GM12878 (cell line): Measurements from ENCODE around the gene SLU7. TPM values are rescaled to one million over a fixed set of nuclear protein-coding genes. Genes with fewer than 3 reads are reported as not detected.
A peak's percentile ranks its signal among the peaks of the same experiment; 100 is the strongest.

ENCODE experiments used
- ATAC-seq: fragments of 200-7000 bp; cut with Tn5 transposase; 3 replicates; pipeline ENCODE4 v1.9.1; 2020; ENCODE audit warnings: mild to moderate bottlenecking, moderate library complexity
- BruUV-seq: library from RNA; stranded (reverse); fragments of 400-500 nt; replicated peaks from 2 replicates; lab custom pipeline; 2021; lab: Mats Ljungman, UMichigan
- CTCF ChIA-PET: fragments of 300-600 bp; sonication (Branson Sonifier 250); formaldehyde crosslinking; extraction: SDS; loops from one replicate; lab custom pipeline; 2021; ENCODE audit warnings: inconsistent platforms; lab: Yijun Ruan, JAX
- POLR2A ChIA-PET: fragments of 350-600 bp; formaldehyde crosslinking; extraction: SDS; loops from one replicate; lab custom pipeline; 2021; ENCODE audit warnings: inconsistent platforms; lab: Charles Lee
- RAD21 ChIA-PET: fragments of 300-600 bp; sonication (Branson Sonifier 250); formaldehyde crosslinking; loops from one replicate; lab custom pipeline; 2023; ENCODE audit warnings: antibody characterized with exemption; ENCODE audit not compliant: unreplicated experiment; lab: Charles Lee
- SMC1A ChIA-PET: fragments of 300-600 bp; sonication (Branson Sonifier 250); formaldehyde crosslinking; loops from one replicate; lab custom pipeline; 2023; ENCODE audit not compliant: unreplicated experiment, uncharacterized antibody; lab: Charles Lee
- DNase-seq: peaks from one replicate; pipeline ENCODE4 v3.0.0-alpha.2; 2011; ENCODE audit warnings: low read depth, low spot score
- FAIRE-seq: peaks from 3 replicates; lab custom pipeline; 2011; peaks lifted over from hg19 to GRCh38; lab: Jason Lieb, UNC
- H2AFZ ChIP-seq: 2 replicates; pipeline ENCODE4 v1.6.0; 2011; ENCODE audit warnings: low read depth, low read length, control low read depth; ENCODE audit not compliant: control insufficient read depth
- H3K27ac ChIP-seq: 2 replicates; pipeline ENCODE4 v1.5.1; 2011; ENCODE audit warnings: control low read depth; ENCODE audit not compliant: control insufficient read depth, insufficient read depth
- H3K27me3 ChIP-seq, 2 experiments: replicated peaks in 1 of 2; 2 replicates each; pipeline versions ENCODE4 v1.6.0 to v1.6.1; 2011; ENCODE audit warnings: low read length in 1 of 2; ENCODE audit not compliant: control insufficient read depth in 2 of 2, insufficient read depth in 2 of 2
- H3K36me3 ChIP-seq, 2 experiments: 2 replicates each; pipeline ENCODE4 v1.5.1; 2011; ENCODE audit warnings: low read length in 1 of 2; ENCODE audit not compliant: control insufficient read depth in 2 of 2, insufficient read depth in 2 of 2
- H3K4me1 ChIP-seq: 2 replicates; pipeline ENCODE4 v1.6.1; 2011; ENCODE audit warnings: mild to moderate bottlenecking, low read length, moderate library complexity, mixed read lengths; ENCODE audit not compliant: control insufficient read depth, insufficient read depth
- H3K4me2 ChIP-seq: 2 replicates; pipeline ENCODE4 v1.6.0; 2011; ENCODE audit warnings: control low read depth; ENCODE audit not compliant: control insufficient read depth, insufficient read depth
- H3K4me3 ChIP-seq: fragments of 200-600 bp; sonication (generic); 2 replicates; pipeline ENCODE4 v1.5.1; 2016
- H3K79me2 ChIP-seq: 2 replicates; pipeline ENCODE4 v1.6.0; 2011; ENCODE audit warnings: low read length; ENCODE audit not compliant: control insufficient read depth, insufficient read depth
- H3K9ac ChIP-seq: 2 replicates; pipeline ENCODE4 v1.8.0; 2011; ENCODE audit warnings: low read length, control low read depth, mixed read lengths; ENCODE audit not compliant: control insufficient read depth, insufficient read depth
- H3K9me3 ChIP-seq: replicated peaks from 3 replicates; pipeline ENCODE4 v1.5.1; 2011; ENCODE audit warnings: mild to moderate bottlenecking, low read length; ENCODE audit not compliant: control insufficient read depth, insufficient read depth
- H4K20me1 ChIP-seq: 2 replicates; pipeline ENCODE4 v1.6.0; 2011; ENCODE audit not compliant: control insufficient read depth, insufficient read depth
- BACH1 ChIP-seq: fragments of 450-650 bp; IDR thresholded peaks from 2 replicates; pipeline ENCODE4 v1.6.1; 2017; ENCODE audit warnings: mild to moderate bottlenecking, borderline replicate concordance
- BMI1 ChIP-seq: fragments of 450-650 bp; IDR thresholded peaks from 2 replicates; pipeline ENCODE4 v1.6.1; 2016; ENCODE audit warnings: mild to moderate bottlenecking, moderate library complexity, borderline replicate concordance
- CTCF ChIP-seq, 3 experiments: IDR thresholded peaks in 2 of 3; conservative IDR thresholded peaks in 1 of 3; 2 replicates each; pipeline ENCODE4 v1.5.1; 2011; ENCODE audit warnings: low read depth in 3 of 3, low read length in 3 of 3, mild to moderate bottlenecking in 3 of 3, control low read depth in 2 of 3, moderate library complexity in 2 of 3, inconsistent platforms in 1 of 3, mixed read lengths in 1 of 3; ENCODE audit not compliant: control insufficient read depth in 2 of 3, insufficient read depth in 1 of 3; ENCODE audit errors: extremely low read depth in 1 of 3
- EGR1 ChIP-seq, 2 experiments: IDR thresholded peaks; 1 replicate in 1 of 2; 2 replicates in 1 of 2; pipeline ENCODE4 v1.6.1; 2011 to 2012; ENCODE audit warnings: low read depth in 2 of 2, low read length in 2 of 2, borderline replicate concordance in 1 of 2, mild to moderate bottlenecking in 1 of 2, moderate library complexity in 1 of 2
- FOXM1 ChIP-seq: IDR thresholded peaks from 2 replicates; pipeline ENCODE4 v1.6.1; 2012; ENCODE audit warnings: low read depth, mild to moderate bottlenecking, inconsistent platforms, low read length, moderate library complexity
- HDGF ChIP-seq: fragments of 450-650 bp; IDR thresholded peaks from 2 replicates; pipeline ENCODE4 v1.6.1; 2016; ENCODE audit warnings: antibody characterized with exemption
- HSF1 ChIP-seq: fragments of 150-350 bp; IDR thresholded peaks from 2 replicates; pipeline ENCODE4 v1.6.1; 2014; ENCODE audit warnings: mild to moderate bottlenecking, low read depth, low read length
- IRF3 ChIP-seq: fragments of 450-650 bp; IDR thresholded peaks from 2 replicates; pipeline ENCODE4 v1.6.1; 2014; ENCODE audit warnings: mild to moderate bottlenecking
- LARP7 ChIP-seq: fragments of 450-650 bp; IDR thresholded peaks from 2 replicates; pipeline ENCODE4 v1.6.1; 2017; ENCODE audit warnings: mild to moderate bottlenecking
- NFYA ChIP-seq: IDR thresholded peaks from 2 replicates; pipeline ENCODE4 v1.6.1; 2011; ENCODE audit warnings: low read depth, mild to moderate bottlenecking, low read length, improper control_type of control experiment, borderline replicate concordance
- NR2C1 ChIP-seq: fragments of 450-650 bp; IDR thresholded peaks from 2 replicates; pipeline ENCODE4 v1.6.1; 2017; ENCODE audit warnings: antibody characterized with exemption, mild to moderate bottlenecking, moderate library complexity
- SP1 ChIP-seq: IDR thresholded peaks from one replicate; pipeline ENCODE4 v1.6.1; 2011; ENCODE audit warnings: low read depth, low read length
- SPI1 ChIP-seq: IDR thresholded peaks from 2 replicates; pipeline ENCODE4 v1.6.1; 2011; ENCODE audit warnings: low read depth, mild to moderate bottlenecking, low read length, moderate library complexity, borderline replicate concordance; ENCODE audit not compliant: insufficient read depth
- USF1 ChIP-seq: IDR thresholded peaks from 2 replicates; pipeline ENCODE4 v1.6.1; 2011; ENCODE audit warnings: borderline replicate concordance, low read depth, mild to moderate bottlenecking, moderate library complexity, mixed read lengths, low read length; ENCODE audit not compliant: insufficient read depth; ENCODE audit errors: extremely low read length
- YBX1 ChIP-seq: fragments of 450-650 bp; IDR thresholded peaks from 2 replicates; pipeline ENCODE4 v1.6.1; 2016; ENCODE audit warnings: antibody characterized with exemption
- YY1 ChIP-seq: IDR thresholded peaks from 2 replicates; pipeline ENCODE4 v1.6.1; 2011; ENCODE audit warnings: low read depth, mild to moderate bottlenecking, low read length
- ZZZ3 ChIP-seq: IDR thresholded peaks from 2 replicates; pipeline ENCODE4 v1.6.1; 2011; ENCODE audit warnings: low read depth; ENCODE audit not compliant: control insufficient read depth, insufficient read length
- WGBS: methylation state at CpG from one replicate; pipeline ENCODE4 v1.1.6; 2016; ENCODE audit warnings: low lambda C conversion rate; ENCODE audit not compliant: insufficient replicate concordance, insufficient coverage; ENCODE audit errors: missing lambda C conversion rate; 5-methylcytosine and 5-hydroxymethylcytosine counted together
- in situ Hi-C: fragments of 300-500 bp; cut with MboI; formaldehyde crosslinking; loops from 9 replicates; pipeline ENCODE4 v1.14.3; 2018; ENCODE audit warnings: mixed read lengths
- intact Hi-C: fragments of 100-400 bp; cut with micrococcal nuclease; formaldehyde crosslinking; loops from one replicate; pipeline ENCODE4 v1.14.2; 2022; ENCODE audit not compliant: unreplicated experiment
- polyA plus RNA-seq, 11 experiments: library from polyadenylated mRNA; depleted of rRNA in 4 of 11; unstranded in 6 of 11; stranded (reverse) in 5 of 11; fragments of >200 nt; fragmentation: Nextera tagmentation in 4 of 11; fragmentation: Illumina TruSeq in 1 of 11; extraction: Ambion mirVana in 4 of 11; extraction: Trizol in 1 of 11; gene quantifications; 1 replicate in 1 of 11; 2 replicates in 10 of 11; pipeline versions ENCODE4 v1.2.1 to v1.2.3, GENCODE V29; 2011 to 2016; ENCODE audit warnings: inconsistent platforms in 2 of 11, missing spikeins in 2 of 11, low read depth in 1 of 11
- total RNA-seq, 4 experiments: library from RNA; depleted of rRNA in 3 of 4; stranded (reverse); fragments of >200 nt in 3 of 4; fragmentation: Illumina TruSeq in 1 of 4; extraction: Trizol in 1 of 4; gene quantifications; 2 replicates each; pipeline versions ENCODE4 v1.2.1 to v1.2.3, GENCODE V29; 2013 to 2021

SLU7 gene
- total and polyA plus RNA-seq, 10 of the 15 experiments (the other 5 are each of a cell fraction or from before 2014, with no cell fraction given), result 32.7 to 55.2 (median 46.6) TPM

GRCh38 chr5:160369990-160370712, 48.7 kb downstream of the SLU7 start, which contains the start of gene C1QTNF2:
Gene C1QTNF2, minus strand, starts transcription at chr5:160370626. Its CDS starts 15,615 bp downstream, at chr5:160355011.
- in situ Hi-C loops (no loop called here), intact Hi-C loops (no loop called here)
- Histone ChIP-seq H3K4me3 (peak within 1 kb of the TSS; percentile 49), H3K9me3 (no peaks in the 10 kb centered on the region), H3K79me2 (no peaks in the 10 kb centered on the region), H4K20me1 (no peaks in the 10 kb centered on the region), H3K4me2 (peak within 1 kb of the TSS; percentile 84), H2AFZ (peak within 1 kb of the TSS; percentile 50), H3K27me3 (peaks cover 2 to 10% of the 10 kb centered on the region in 2 experiments; a peak in 3 of 4 replicates), H3K9ac (no peak within 1 kb of the TSS), H3K36me3 (no peaks in the 10 kb centered on the region), H3K27ac (no peak within 1 kb of the TSS), H3K4me1 (no peaks in the 10 kb centered on the region)
- ChIA-PET SMC1A (interaction anchor here (0.6 to 1.1 kb wide), 3 partner anchors 15 to 166 kb away, joined by 3 to 4 read pairs (median 3); no protein-coding TSS in a partner anchor), RAD21 (no interaction called here), CTCF (interaction anchor here (0.5 to 1.5 kb wide), 3 partner anchors 21 to 37 kb away, joined by 3 to 5 read pairs (median 3); no protein-coding TSS in a partner anchor), POLR2A (no interaction called here)
- TF ChIP-seq BMI1, result no peak
- TF ChIP-seq SP1, result no peak
- no peak for TF ChIP-seq CTCF (IDR thresholded peaks at IDR 0.05 in 2 of 3, conservative IDR thresholded peaks at IDR 0.05 in 1 of 3; ENCODE audit: control insufficient read depth in 2 of 3, extremely low read depth in 1 of 3, insufficient read depth in 1 of 3, low read depth in 3 of 3, low read length in 3 of 3)
- no peak for TF ChIP-seq FOXM1
- TF ChIP-seq USF1, result peak; percentile 21
- no peak for TF ChIP-seq HSF1
- no peak for TF ChIP-seq IRF3
- TF ChIP-seq YY1, result no peak
- no peak for TF ChIP-seq BACH1
- no peak for TF ChIP-seq HDGF
- no peak for TF ChIP-seq ZZZ3
- TF ChIP-seq SPI1, result peak; percentile 63; the same call in 1 of the 2 replicates
- TF ChIP-seq YBX1, result no peak
- no peak for TF ChIP-seq NR2C1
- TF ChIP-seq EGR1 (IDR thresholded peaks at IDR 0.05; ENCODE audit: borderline replicate concordance in 1 of 2, low read depth in 2 of 2, low read length in 2 of 2), result no peak
- TF ChIP-seq NFYA, result no peak
- no peak for TF ChIP-seq LARP7
- BruUV-seq, result no TSS peak
- WGBS, result 15% methylated on average over 20 of the region's 45 CpGs
- FAIRE-seq (no peak), ATAC-seq (peak; percentile 69), DNase-seq (no peak)
